A549 (cell line): ENCODE measurements around the gene TNPO2. TPM values are rescaled to one million over a fixed set of nuclear protein-coding genes. Genes with fewer than 3 reads are reported as not detected.

Experiments
- ATAC-seq, 2 experiments: fragments of 200-7000 bp in 1 of 2; fragments of >200 bp in 1 of 2; cut with Nextera tagmentation in 1 of 2; cut with Tn5 transposase in 1 of 2; 3 replicates each; pipeline versions ENCODE4 v1.8.0 to v1.9.1; 2018 to 2020; ENCODE audit warnings: mild to moderate bottlenecking in 1 of 2, moderate library complexity in 1 of 2
- CTCF ChIA-PET: fragments of 300-600 bp; sonication (Branson Sonifier 250); formaldehyde crosslinking; extraction: SDS; loops from one replicate; lab custom pipeline; 2021; ENCODE audit warnings: antibody characterized with exemption, inconsistent platforms; lab: Yijun Ruan, JAX
- POLR2A ChIA-PET: fragments of 350-600 bp; formaldehyde crosslinking; extraction: SDS; loops from one replicate; lab custom pipeline; 2021; ENCODE audit warnings: antibody characterized with exemption, inconsistent platforms; lab: Yijun Ruan, JAX
- DNase-seq, 2 experiments: peaks; one replicate each; pipeline versions ENCODE4 v3.0.0 to v3.0.0-alpha.2; 2011 to 2016; ENCODE audit warnings: low read depth in 1 of 2, low spot score in 1 of 2
- FAIRE-seq: peaks from 2 replicates; lab custom pipeline; 2011; peaks lifted over from hg19 to GRCh38; lab: Jason Lieb, UNC
- H3K27ac ChIP-seq, 2 experiments: fragments of >200 bp; sonication (Bioruptor Twin); formaldehyde crosslinking; 3 replicates each; pipeline ENCODE4 v1.5.1; 2016 to 2017
- H3K4me1 ChIP-seq: fragments of >200 bp; sonication (Bioruptor Twin); formaldehyde crosslinking; 3 replicates; pipeline ENCODE4 v1.6.1; 2016
- H3K4me2 ChIP-seq: fragments of >200 bp; sonication (Bioruptor Twin); formaldehyde crosslinking; 3 replicates; pipeline ENCODE4 v1.6.1; 2016
- H3K4me3 ChIP-seq: fragments of >200 bp; sonication (Bioruptor Twin); formaldehyde crosslinking; 3 replicates; pipeline ENCODE4 v1.5.1; 2016
- H3K9me3 ChIP-seq: fragments of >200 bp; sonication (Bioruptor Twin); formaldehyde crosslinking; 3 replicates; pipeline ENCODE4 v1.6.1; 2016
- ATOH8 ChIP-seq: fragments of 250-450 bp; sonication (Bioruptor Pico); IDR thresholded peaks from 2 replicates; pipeline ENCODE4 v1.5.0; 2020; ENCODE audit warnings: low read depth, mild to moderate bottlenecking, moderate library complexity
- BCL3 ChIP-seq: fragments of >200 bp; sonication (Bioruptor Twin); formaldehyde crosslinking; IDR thresholded peaks from 3 replicates; pipeline ENCODE4 v1.6.1; 2016
- CTCF ChIP-seq: fragments of >200 bp; sonication (Bioruptor Twin); formaldehyde crosslinking; IDR thresholded peaks from 3 replicates; pipeline ENCODE4 v1.5.1; 2016
- E2F6 ChIP-seq: IDR thresholded peaks from 2 replicates; pipeline ENCODE4 v1.6.1; 2012; ENCODE audit warnings: low read depth, borderline replicate concordance
- EP300 ChIP-seq, 2 experiments: fragments of >200 bp; sonication (Bioruptor Twin); formaldehyde crosslinking; IDR thresholded peaks; 2 replicates in 1 of 2; 3 replicates in 1 of 2; pipeline ENCODE4 v1.6.1; 2016 to 2017
- FOSL2 ChIP-seq, 2 experiments: fragments of 450-650 bp in 1 of 2; fragments of >200 bp in 1 of 2; sonication (Bioruptor Twin) in 1 of 2; formaldehyde crosslinking; IDR thresholded peaks; 2 replicates each; pipeline versions ENCODE4 v1.5.0 to v1.6.1; 2016 to 2020; ENCODE audit warnings: mild to moderate bottlenecking in 1 of 2, moderate library complexity in 1 of 2
- FOXS1 ChIP-seq: fragments of 250-450 bp; sonication (Bioruptor Pico); IDR thresholded peaks from 2 replicates; pipeline ENCODE4 v1.5.0; 2020; ENCODE audit warnings: mild to moderate bottlenecking, moderate library complexity
- GATA3 ChIP-seq: IDR thresholded peaks from 2 replicates; pipeline ENCODE4 v1.6.1; 2012; ENCODE audit warnings: borderline replicate concordance
- HEYL ChIP-seq: fragments of 250-450 bp; sonication (Bioruptor Pico); IDR thresholded peaks from 2 replicates; pipeline ENCODE4 v1.8.0; 2021; ENCODE audit warnings: mild to moderate bottlenecking, moderate library complexity
- HOXA7 ChIP-seq: fragments of 250-450 bp; sonication (Bioruptor Pico); IDR thresholded peaks from 2 replicates; pipeline ENCODE4 v1.5.0; 2020; ENCODE audit warnings: mild to moderate bottlenecking, moderate library complexity
- KDM1A ChIP-seq: fragments of 200-600 bp; sonication (generic); IDR thresholded peaks from 2 replicates; pipeline ENCODE4 v1.6.1; 2016; ENCODE audit warnings: low read depth, mild to moderate bottlenecking
- KDM5A ChIP-seq: fragments of 200-600 bp; sonication (generic); IDR thresholded peaks from 2 replicates; pipeline ENCODE4 v1.6.1; 2016; ENCODE audit warnings: antibody characterized with exemption, mild to moderate bottlenecking
- NFE2L2 ChIP-seq: fragments of 150-350 bp; conservative IDR thresholded peaks from 2 replicates; pipeline ENCODE4 v1.6.1; 2014; ENCODE audit warnings: low read length
- NPAS2 ChIP-seq: fragments of 250-450 bp; sonication (Bioruptor Pico); IDR thresholded peaks from 2 replicates; pipeline ENCODE4 v1.8.0; 2022; ENCODE audit warnings: mild to moderate bottlenecking, moderate library complexity, borderline replicate concordance
- PBX3 ChIP-seq: IDR thresholded peaks from 2 replicates; pipeline ENCODE4 v1.6.1; 2012
- SREBF2 ChIP-seq: fragments of 450-650 bp; IDR thresholded peaks from 2 replicates; pipeline ENCODE4 v1.6.1; 2014; ENCODE audit warnings: mild to moderate bottlenecking, moderate library complexity
- TP53 ChIP-seq: fragments of 250-450 bp; sonication (Bioruptor Pico); IDR thresholded peaks from 2 replicates; pipeline ENCODE4 v1.5.0; 2021; ENCODE audit warnings: mild to moderate bottlenecking, moderate library complexity
- ZNF302 ChIP-seq: fragments of 250-450 bp; sonication (Bioruptor Pico); IDR thresholded peaks from 2 replicates; pipeline ENCODE4 v1.9.0; 2021; ENCODE audit warnings: inconsistent platforms, mild to moderate bottlenecking, moderate library complexity
- ZSCAN20 ChIP-seq: fragments of 250-450 bp; sonication (Bioruptor Pico); IDR thresholded peaks from 2 replicates; pipeline ENCODE4 v1.8.0; 2022; ENCODE audit warnings: mild to moderate bottlenecking, moderate library complexity
- WGBS: methylation state at CpG from one replicate; pipeline ENCODE4 v1.1.6; 2017; ENCODE audit errors: missing lambda C conversion rate; 5-methylcytosine and 5-hydroxymethylcytosine counted together
- polyA plus RNA-seq, 4 experiments: library from polyadenylated mRNA; depleted of rRNA in 3 of 4; stranded (reverse); fragments of >200 nt; fragmentation: RNase III in 1 of 4; extraction: RNeasy Plus Mini Kit Qiagen cat#74134 plus additional on column Dnase treatment in 1 of 4; gene quantifications; 2 replicates in 3 of 4; 3 replicates in 1 of 4; pipeline ENCODE4 v1.2.3, GENCODE V29; 2011 to 2017

The TNPO2 gene
- polyA plus RNA-seq, 2 of the 4 experiments (the other 2 are of a cell fraction): 33.7 to 41.0 TPM

- Histone ChIP-seq H3K27ac (no peak overlapping the region), H3K9me3 (no peaks in the 10 kb centered on the region), H3K4me1 (no peaks in the 10 kb centered on the region), H3K4me2 (no peak overlapping the region), H3K4me3 (no peak overlapping the region)
- 95% methylated on average over 8 of the region's 8 CpGs for WGBS
- CTCF ChIA-PET: interaction anchor here (0.7 to 2.9 kb wide), 7 partner anchors 11 to 1853 kb away, joined by 3 to 11 read pairs (median 5); no protein-coding TSS in a partner anchor
- FAIRE-seq (no peak), ATAC-seq (no peak), DNase-seq (no peak)
- POLR2A ChIA-PET: interaction anchor here (0.7 kb wide), 2 partner anchors 29 to 77 kb away, joined by 3 to 6 read pairs; partner anchors contain the start of gene GET3
- TF ChIP-seq BCL3: no peak
- TF ChIP-seq GATA3: no peak
- no peak for TF ChIP-seq ZSCAN20 (CRISPR knock-in tag)
- TF ChIP-seq FOSL2 (IDR thresholded peaks at IDR 0.05): no peak
- TF ChIP-seq FOSL2 (CRISPR knock-in tag; IDR thresholded peaks at IDR 0.05): no peak
- no peak for TF ChIP-seq ATOH8
- no peak for TF ChIP-seq NFE2L2
- TF ChIP-seq E2F6: no peak
- TF ChIP-seq NPAS2 (CRISPR knock-in tag): no peak
- TF ChIP-seq PBX3: no peak
- no peak for TF ChIP-seq TP53 (CRISPR knock-in tag)
Observed at GRCh38 chr19:12708641-12709040, 15.1 kb downstream of the TNPO2 start.

- DNase-seq (no peak), ATAC-seq (no peak), FAIRE-seq (no peak)
- H3K4me2 ChIP-seq: no peak overlapping the region
- TF ChIP-seq ZNF302 (CRISPR knock-in tag): no peak
- TF ChIP-seq HEYL (CRISPR knock-in tag): no peak
- no peak for TF ChIP-seq SREBF2
- no peak for TF ChIP-seq KDM1A
- no peak for TF ChIP-seq EP300 (IDR thresholded peaks at IDR 0.05)
- no peak for TF ChIP-seq HOXA7 (CRISPR knock-in tag)
- TF ChIP-seq CTCF: no peak
- no peak for TF ChIP-seq KDM5A
- no peak for TF ChIP-seq FOXS1 (CRISPR knock-in tag)
- no peak for TF ChIP-seq PBX3
- H3K4me3 ChIP-seq: no peak overlapping the region
- ChIA-PET CTCF (interaction anchor here (0.6 kb wide), 1 partner anchor 58 kb away, joined by 4 read pairs; no protein-coding TSS in a partner anchor), POLR2A (no interaction called here)
- no peaks in the 10 kb centered on the region for H3K9me3 ChIP-seq
- no peak overlapping the region for H3K27ac ChIP-seq
- WGBS: 91% methylated on average over 5 of the region's 13 CpGs
- no peaks in the 10 kb centered on the region for H3K4me1 ChIP-seq
Observed at GRCh38 chr19:12706332-12706718, 17.4 kb downstream of the TNPO2 start.
